Urothelium cell line (cell line): Measurements from ENCODE around the gene MRPL58.
A peak's percentile ranks its signal among the peaks of the same experiment; 100 is the strongest.
"Not testable (repeated sequence)": the region's sequence is repeated elsewhere in the genome, so short reads cannot be mapped to it uniquely, and the experiment has no call there.

Experiments used
- DNase-seq: peaks from one replicate; pipeline ENCODE4 v3.0.0; 2011; ENCODE audit warnings: low spot score, mixed read lengths
- FAIRE-seq: peaks from 2 replicates; lab custom pipeline; 2011; peaks lifted over from hg19 to GRCh38; lab: Jason Lieb, UNC

Gene MRPL58

GRCh38 chr17:75011401-75012095 is 922 bp upstream of the MRPL58 start:
- DNase-seq (no peak), FAIRE-seq (no peak)

GRCh38 chr17:75012096-75012345 is 449 bp upstream of the MRPL58 start:
- DNase-seq (no peak), FAIRE-seq (no peak)

GRCh38 chr17:75013092-75013559 is 656 bp downstream of the MRPL58 start:
- no peak for DNase-seq
- no peak for FAIRE-seq

GRCh38 chr17:75019146-75019545 is 6.7 kb downstream of the MRPL58 start:
- no peak for DNase-seq
- no peak for FAIRE-seq

- DNase-seq (no peak), FAIRE-seq (no peak)
Measured at GRCh38 chr17:75019710-75020109, 7.2 kb downstream of the MRPL58 start.

GRCh38 chr17:75020331-75021110 is 8.1 kb downstream of the MRPL58 start:
- DNase-seq (no peak), FAIRE-seq (no peak)

- no peak for FAIRE-seq
- DNase-seq = no peak
Measured at GRCh38 chr17:75024686-75025397, 12.4 kb downstream of the MRPL58 start.

GRCh38 chr17:75025398-75025734 is 12.9 kb downstream of the MRPL58 start:
- not testable (repeated sequence) for FAIRE-seq, DNase-seq

- not testable (repeated sequence) for FAIRE-seq, DNase-seq
Measured at GRCh38 chr17:75026650-75027049, 14.2 kb downstream of the MRPL58 start.

- FAIRE-seq = no peak
- DNase-seq = no peak
Measured at GRCh38 chr17:75030161-75030560, 17.7 kb downstream of the MRPL58 start.

- FAIRE-seq (peak; percentile 52), DNase-seq (peak; percentile 91)
Measured at GRCh38 chr17:75031972-75032719, 19.7 kb downstream of the MRPL58 start.

GRCh38 chr17:75032720-75033280 is 20.3 kb downstream of the MRPL58 start:
- no peak for DNase-seq
- FAIRE-seq = no peak

GRCh38 chr17:75033346-75034235 is 21.1 kb downstream of the MRPL58 start:
- peak; percentile 82 for FAIRE-seq
- DNase-seq = peak; percentile 94

- FAIRE-seq = peak; percentile 80
- DNase-seq = peak; percentile 84
Measured at GRCh38 chr17:75034236-75034908, 21.9 kb downstream of the MRPL58 start.

GRCh38 chr17:75036643-75037268 is 24.3 kb downstream of the MRPL58 start:
- FAIRE-seq = no peak
- DNase-seq = no peak

- no peak for DNase-seq
Measured at GRCh38 chr17:75039238-75039637, 26.8 kb downstream of the MRPL58 start.

GRCh38 chr17:75041656-75042280 is 29.3 kb downstream of the MRPL58 start:
- no peak for FAIRE-seq
- no peak for DNase-seq

More at GRCh38 chr17:75039238-75039637, 26.8 kb downstream of the MRPL58 start:
- no peak for FAIRE-seq

- FAIRE-seq, DNase-seq: not testable (repeated sequence)
Measured at GRCh38 chr17:75043789-75044188, 31.3 kb downstream of the MRPL58 start.
